ENCODE measurements around the gene LHX2.
A peak's percentile ranks its signal among the peaks of the same experiment; 100 is the strongest.

Gene LHX2

DNA sequence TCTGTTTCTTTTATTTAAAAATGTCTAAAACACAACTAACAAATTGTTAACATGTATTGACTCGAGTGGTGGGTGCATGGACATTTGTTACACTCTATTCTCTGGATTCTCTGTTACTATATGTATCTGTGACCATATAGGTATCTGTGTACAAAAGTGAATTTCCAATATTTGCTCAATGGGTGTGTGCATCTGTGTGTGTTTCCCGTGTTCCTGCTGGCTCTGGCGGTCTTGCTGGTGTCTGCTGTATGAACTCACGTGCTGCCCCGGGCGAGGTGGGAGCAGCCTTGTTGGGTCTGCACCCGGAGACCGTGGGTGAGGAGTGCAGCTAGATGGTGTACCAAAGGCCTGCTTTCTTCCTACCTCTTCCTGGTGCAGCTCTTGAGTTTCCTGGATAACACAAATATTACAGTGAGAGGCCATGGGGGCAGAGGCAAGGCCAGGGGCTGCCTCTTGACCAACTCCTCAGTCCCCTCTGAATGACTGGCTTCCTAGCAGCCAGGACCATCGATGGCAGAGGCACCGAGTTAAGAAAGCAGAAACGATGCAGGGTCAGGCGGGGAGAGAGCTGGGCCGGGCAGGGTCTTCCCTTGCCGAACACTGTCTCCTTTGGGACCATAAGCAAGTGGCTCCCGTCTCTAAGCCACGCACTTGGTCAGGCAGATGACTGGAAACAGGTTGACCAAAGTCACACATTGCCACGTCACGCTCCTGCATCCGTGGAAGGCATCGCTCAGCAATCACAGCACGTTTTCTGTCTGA lies 49.5 kb downstream of the LHX2 start:
- DNase-seq, result no peak

DNA sequence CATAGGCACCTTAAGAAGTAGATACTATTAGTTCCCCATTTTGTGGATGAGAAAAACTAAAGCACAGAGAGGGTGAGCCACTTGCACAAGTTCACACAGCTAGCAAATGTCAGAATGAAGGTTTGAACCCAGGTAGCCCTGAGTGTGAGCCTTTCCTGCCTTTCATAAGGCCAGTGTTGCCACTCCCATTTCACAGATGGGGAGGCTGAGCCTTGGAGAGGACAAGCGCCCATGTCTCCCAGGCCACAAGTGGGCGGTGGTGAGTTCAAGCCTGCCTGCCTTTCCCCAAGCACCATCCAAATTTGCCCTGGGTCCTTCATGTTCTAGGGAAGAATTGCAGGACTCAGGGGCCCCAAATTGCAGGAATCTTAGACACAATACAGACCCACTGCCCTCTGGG lies 50.6 kb downstream of the LHX2 start:
- no peak for DNase-seq

DNA sequence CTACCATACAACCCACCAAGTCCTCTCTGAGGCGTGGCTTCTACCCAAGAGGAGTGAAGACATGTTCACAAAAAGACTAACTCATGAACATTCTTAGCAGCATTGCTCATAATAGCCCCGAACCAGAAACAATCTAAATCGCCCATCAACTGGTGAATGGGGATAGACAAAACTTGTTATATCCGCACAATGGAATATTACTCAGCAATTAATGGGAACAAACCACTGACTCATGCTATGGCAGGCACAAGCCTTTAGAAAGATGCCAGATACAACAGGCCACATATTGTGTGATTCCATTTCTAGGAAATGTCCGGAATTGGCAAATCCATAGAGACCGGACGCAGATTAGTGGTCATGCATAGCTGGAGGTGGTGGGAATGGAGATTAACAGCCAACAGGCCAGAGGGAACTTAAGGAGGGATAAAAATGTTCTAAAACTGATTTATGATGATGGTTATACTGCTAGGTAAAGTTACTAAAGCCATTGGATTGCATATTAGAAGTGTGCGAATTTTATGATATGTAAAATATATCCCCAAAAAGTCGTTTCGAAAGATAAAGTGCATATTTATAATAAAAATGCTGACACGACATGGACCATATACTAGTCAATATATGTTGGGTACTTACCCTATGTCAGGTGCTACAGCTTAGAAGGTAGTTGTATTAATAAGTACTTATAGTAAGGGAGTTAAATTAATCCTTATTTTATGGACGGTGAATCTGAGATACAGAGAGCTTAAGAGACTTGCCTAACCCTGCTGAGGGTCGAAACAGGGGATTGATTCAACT lies 55.4 kb downstream of the LHX2 start:
- DNase-seq, result no peak

DNA sequence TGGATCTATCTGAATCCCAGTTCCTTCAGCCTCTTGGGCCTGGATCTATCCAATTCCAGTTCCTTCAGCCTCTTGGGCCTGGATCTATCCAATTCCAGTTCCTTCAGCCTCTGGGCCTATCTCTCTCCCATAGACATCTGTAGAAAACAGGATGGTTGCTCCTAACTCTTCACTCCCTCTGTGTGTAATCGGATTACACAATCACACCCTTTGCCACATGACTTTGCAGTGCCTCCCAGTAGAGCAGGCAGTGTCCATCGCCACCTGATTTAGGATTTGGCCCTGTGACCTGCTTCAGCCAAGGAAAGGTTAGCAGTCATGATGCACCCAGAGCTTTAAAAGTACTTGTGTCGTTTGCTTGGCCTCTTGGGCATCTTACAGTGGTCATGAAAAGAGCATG lies 56.7 kb downstream of the LHX2 start:
- DNase-seq, result no peak

DNA sequence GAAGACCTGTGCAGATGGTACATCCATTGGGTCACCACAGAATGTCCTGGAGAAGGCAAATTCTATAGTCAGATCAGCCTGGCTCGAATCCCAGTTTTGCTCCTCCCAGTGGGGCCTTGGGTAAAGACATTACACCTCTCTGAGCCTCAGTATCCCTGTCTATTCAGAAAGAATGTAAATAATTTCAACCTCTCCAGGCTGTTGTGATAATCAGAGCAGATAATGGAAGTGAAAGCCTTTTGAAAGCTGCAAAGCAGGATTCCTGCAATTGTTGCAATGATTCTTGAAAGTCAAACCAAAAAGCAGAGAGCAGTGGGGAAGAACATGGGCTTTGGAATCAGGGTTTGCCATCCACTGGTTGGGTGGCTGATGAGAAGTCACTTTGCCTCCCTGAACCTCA lies 63.2 kb downstream of the LHX2 start:
- no peak for DNase-seq

DNA sequence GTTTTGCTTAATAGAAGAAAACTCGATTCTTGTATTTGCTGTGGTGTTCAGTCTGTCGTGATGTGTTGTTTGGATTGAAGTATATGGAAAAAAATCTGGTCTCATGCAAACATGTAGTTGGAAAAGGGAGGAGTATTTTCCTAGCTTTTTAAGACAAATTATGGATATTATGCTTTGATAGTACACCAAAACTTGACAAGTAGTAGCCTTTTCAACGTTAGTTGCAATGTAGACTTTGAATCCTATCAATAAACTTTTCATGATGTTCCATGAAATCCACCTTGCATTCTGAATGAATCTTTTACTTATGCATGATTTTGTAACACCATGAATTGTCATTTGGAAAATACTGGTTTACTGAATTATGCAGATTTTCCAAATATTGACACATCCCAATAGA lies 64.2 kb downstream of the LHX2 start:
- no peak for DNase-seq

DNA sequence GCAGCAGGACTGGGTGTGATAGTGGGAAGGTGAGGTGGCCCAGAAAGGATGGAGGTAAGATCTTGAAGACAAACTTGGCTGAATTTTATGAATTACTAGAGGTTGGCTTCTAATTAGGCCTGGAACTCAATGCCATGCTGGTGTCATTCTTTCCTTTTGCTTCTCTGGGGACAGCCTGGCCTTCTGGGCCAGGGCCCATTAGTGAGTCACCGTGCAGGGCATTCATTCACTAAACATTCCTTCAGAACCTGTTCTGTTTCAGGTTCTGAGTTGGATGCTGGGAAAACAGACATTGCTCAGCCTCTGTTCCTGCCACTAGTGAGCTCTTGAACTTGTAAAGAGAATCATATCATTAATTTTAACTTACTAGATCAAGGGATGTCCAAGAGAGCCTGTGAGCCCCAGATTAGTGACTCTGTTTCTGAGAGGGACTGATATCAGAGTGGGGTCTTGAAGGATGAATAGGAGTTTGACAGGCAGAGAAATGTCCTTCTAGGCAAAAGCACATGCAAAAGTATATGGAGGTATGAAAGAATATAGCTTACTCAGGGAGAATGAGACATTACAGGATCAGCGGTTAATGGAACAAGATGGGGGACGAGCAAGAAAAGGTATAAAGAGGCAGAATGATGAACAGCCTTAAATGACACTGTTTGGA lies 66.5 kb downstream of the LHX2 start:
- peak in 2 of 51 donors; percentile 8 to 15 for DNase-seq

DNA sequence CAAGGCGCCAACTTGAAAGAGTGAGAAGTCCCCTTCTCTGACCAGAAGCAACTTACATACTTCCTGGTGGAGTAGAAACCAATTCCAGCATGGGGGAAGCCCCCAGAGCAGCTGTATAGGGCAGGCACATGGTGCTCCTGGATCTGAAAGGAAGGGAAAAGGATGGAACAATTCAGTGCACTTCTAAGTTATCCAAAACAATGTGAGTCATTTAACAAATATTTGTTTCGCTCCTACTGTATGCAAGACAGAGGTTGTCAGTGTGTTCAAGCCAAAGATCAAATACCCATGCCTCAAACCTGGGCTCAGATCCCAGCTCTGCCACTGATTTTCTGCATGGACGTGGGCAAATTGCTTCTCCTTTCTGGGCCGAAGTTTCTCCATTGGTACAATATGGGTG lies 67.1 kb downstream of the LHX2 start:
- DNase-seq, result no peak

DNA sequence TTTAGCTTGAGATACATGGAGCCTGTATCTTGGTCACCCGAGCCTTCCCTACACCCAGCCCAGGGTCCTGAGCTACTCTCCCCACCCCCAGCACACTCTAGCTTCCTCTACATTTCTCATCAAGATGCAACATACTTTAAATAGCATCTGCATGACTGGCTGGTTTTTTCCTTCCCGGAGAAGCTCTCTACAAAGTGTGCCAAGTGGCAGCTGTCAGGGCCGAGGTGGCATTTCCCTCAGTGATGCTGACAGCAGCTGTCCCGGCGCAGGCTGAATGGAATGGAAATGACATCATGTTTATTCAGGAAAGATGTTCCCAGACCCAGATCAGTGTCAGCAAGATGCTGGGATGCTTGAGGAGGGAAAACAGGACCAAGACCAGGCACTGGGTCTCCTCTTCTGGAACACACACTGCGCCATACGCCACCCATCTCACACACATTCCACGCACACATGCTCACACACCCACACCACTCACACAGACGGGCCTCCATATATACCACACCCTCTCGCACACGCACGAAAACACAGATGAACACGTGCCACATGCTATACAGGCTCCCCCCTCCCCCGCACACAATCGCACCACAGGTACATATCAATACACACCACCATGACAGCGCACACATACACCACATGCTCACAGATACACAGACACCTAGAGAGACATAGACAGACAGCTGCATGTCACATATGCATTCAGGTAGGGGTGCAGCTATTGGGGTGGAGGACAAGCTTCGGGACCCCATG lies 67.8 kb downstream of the LHX2 start:
- peak in 2 of 51 donors; percentile 12 to 73 for DNase-seq

DNA sequence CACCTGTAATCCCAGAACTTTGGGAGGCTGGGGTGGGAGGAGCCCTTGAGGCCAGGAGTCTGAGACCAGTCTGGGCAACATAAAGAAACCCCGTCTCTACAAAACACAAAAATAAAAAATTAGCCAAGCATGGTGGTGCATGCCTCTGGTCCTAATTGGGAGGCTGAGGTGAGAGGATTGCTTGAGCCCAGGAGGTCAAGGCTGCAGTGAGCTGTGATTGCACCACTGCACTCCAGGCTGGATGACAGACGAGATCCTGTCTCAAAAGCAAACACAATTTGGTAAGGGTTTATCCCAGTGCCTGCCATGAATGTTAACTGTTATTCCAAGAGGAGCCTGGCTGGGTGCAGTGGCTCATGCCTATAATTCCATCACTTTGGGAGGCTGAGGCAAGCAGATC lies 71.1 kb downstream of the LHX2 start:
- DNase-seq, result no peak

All from hypothalamus (tissue), 51 donors.